ENCODE measurements around the gene OLIG2. TPM values are rescaled to one million over a fixed set of nuclear protein-coding genes. Genes with fewer than 3 reads are reported as not detected.

The OLIG2 gene
- total and polyA plus RNA-seq, 2 donors (not counting 3 experiments of a cell fraction or from before 2014, with no cell fraction given) = not detected

DNA sequence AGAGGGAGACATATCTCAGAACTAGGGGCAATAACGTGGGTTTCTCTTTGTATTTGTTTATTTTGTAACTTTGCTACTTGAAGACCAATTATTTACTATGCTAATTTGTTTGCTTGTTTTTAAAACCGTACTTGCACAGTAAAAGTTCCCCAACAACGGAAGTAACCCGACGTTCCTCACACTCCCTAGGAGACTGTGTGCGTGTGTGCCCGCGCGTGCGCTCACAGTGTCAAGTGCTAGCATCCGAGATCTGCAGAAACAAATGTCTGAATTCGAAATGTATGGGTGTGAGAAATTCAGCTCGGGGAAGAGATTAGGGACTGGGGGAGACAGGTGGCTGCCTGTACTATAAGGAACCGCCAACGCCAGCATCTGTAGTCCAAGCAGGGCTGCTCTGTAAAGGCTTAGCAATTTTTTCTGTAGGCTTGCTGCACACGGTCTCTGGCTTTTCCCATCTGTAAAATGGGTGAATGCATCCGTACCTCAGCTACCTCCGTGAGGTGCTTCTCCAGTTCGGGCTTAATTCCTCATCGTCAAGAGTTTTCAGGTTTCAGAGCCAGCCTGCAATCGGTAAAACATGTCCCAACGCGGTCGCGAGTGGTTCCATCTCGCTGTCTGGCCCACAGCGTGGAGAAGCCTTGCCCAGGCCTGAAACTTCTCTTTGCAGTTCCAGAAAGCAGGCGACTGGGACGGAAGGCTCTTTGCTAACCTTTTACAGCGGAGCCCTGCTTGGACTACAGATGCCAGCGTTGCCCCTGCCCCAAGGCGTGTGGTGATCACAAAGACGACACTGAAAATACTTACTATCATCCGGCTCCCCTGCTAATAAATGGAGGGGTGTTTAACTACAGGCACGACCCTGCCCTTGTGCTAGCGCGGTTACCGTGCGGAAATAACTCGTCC lies 1.3 kb upstream of the OLIG2 start:
- intact Hi-C loops (cut with micrococcal nuclease) (loop anchor here (10.0 kb wide), 1 partner anchor 50 kb away; the partner anchor contains the start of gene OLIG1), dilution Hi-C loops (cut with MboI; ENCODE audit: extremely low pct_ligation_motif_present, low sequenced_read_pairs) (no loop called here)
- TF ChIP-seq MYC (IDR thresholded peaks at IDR 0.05; ENCODE audit: low read depth, low read length) (no peak), EZH2 (IDR thresholded peaks at IDR 0.05; ENCODE audit: borderline replicate concordance, low read depth, low read length, severe bottlenecking) (peak; percentile 78)
- Histone ChIP-seq H3K36me3 (ENCODE audit: control insufficient read depth in 2 of 2, extremely low read depth in 1 of 2, insufficient read depth in 2 of 2, low read length in 2 of 2) (no peaks in the 10 kb centered on the region), H3K9me1 (replicated peaks; ENCODE audit: control insufficient read depth, extremely low read depth, insufficient read depth, low read length) (no peaks in the 10 kb centered on the region), H3K79me2 (ENCODE audit: control insufficient read depth, insufficient read depth, low read length) (no peaks in the 10 kb centered on the region), H3K4me1 (ENCODE audit: control insufficient read depth, extremely low read depth, insufficient read depth, low read length) (peaks cover 3% of the 10 kb centered on the region), H2AFZ (ENCODE audit: low read depth, low read length) (no peak overlapping the region), H3K27ac (ENCODE audit: insufficient read depth, low read depth, low read length) (no peak overlapping the region), H3K4me2 (ENCODE audit: insufficient read depth, low read length) (no peak overlapping the region), H3K4me3 (replicated peaks in 1 of 3; ENCODE audit: insufficient read depth in 1 of 3, low read depth in 1 of 3, low read length in 3 of 3) (no peak overlapping the region), H3K9me3 (replicated peaks; ENCODE audit: control insufficient read depth, insufficient read depth, low read length) (no peaks in the 10 kb centered on the region), H4K20me1 (replicated peaks; ENCODE audit: control insufficient read depth, extremely low read depth, insufficient read depth, low read length) (no peaks in the 10 kb centered on the region), H3K27me3 (ENCODE audit: control insufficient read depth in 2 of 2, insufficient read depth in 2 of 2, low read length in 2 of 2) (peaks cover 91 to 99% of the 10 kb centered on the region in 2 experiments), H3K9ac (replicated peaks; ENCODE audit: extremely low read depth, insufficient read depth, low read length) (no peak overlapping the region)
- CTCF ChIA-PET = no interaction called here
- FAIRE-seq = no peak
- no TSS peak for BruUV-seq (replicated peaks)
- POLR2A ChIA-PET = no interaction called here
- DNase-seq (ENCODE audit: low read depth, low spot score) = no peak

DNA sequence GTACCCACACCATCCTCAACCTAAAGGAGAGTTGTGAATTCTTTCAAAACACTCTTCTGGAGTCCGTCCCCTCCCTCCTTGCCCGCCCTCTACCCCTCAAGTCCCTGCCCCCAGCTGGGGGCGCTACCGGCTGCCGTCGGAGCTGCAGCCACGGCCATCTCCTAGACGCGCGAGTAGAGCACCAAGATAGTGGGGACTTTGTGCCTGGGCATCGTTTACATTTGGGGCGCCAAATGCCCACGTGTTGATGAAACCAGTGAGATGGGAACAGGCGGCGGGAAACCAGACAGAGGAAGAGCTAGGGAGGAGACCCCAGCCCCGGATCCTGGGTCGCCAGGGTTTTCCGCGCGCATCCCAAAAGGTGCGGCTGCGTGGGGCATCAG lies 638 bp upstream of the OLIG2 start:
- CTCF ChIA-PET = no interaction called here
- no peak for TF ChIP-seq JUN (IDR thresholded peaks at IDR 0.05; ENCODE audit: borderline replicate concordance, insufficient read depth, insufficient read length, low read depth)
- no peak for TF ChIP-seq EZH2 (IDR thresholded peaks at IDR 0.05; ENCODE audit: borderline replicate concordance, low read depth, low read length, severe bottlenecking)
- TF ChIP-seq, protein P1, sequence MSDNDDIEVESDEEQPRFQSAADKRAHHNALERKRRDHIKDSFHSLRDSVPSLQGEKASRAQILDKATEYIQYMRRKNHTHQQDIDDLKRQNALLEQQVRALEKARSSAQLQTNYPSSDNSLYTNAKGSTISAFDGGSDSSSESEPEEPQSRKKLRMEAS (IDR thresholded peaks at IDR 0.05; ENCODE audit: insufficient read depth, insufficient read length) = no peak
- TF ChIP-seq, protein P2, sequence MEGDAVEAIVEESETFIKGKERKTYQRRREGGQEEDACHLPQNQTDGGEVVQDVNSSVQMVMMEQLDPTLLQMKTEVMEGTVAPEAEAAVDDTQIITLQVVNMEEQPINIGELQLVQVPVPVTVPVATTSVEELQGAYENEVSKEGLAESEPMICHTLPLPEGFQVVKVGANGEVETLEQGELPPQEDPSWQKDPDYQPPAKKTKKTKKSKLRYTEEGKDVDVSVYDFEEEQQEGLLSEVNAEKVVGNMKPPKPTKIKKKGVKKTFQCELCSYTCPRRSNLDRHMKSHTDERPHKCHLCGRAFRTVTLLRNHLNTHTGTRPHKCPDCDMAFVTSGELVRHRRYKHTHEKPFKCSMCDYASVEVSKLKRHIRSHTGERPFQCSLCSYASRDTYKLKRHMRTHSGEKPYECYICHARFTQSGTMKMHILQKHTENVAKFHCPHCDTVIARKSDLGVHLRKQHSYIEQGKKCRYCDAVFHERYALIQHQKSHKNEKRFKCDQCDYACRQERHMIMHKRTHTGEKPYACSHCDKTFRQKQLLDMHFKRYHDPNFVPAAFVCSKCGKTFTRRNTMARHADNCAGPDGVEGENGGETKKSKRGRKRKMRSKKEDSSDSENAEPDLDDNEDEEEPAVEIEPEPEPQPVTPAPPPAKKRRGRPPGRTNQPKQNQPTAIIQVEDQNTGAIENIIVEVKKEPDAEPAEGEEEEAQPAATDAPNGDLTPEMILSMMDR (IDR thresholded peaks at IDR 0.05; ENCODE audit: extremely low read depth in 1 of 2, insufficient read depth in 1 of 2, low read depth in 1 of 2, low read length in 2 of 2) = no peak
- no peak for TF ChIP-seq POLR2AphosphoS5 (IDR thresholded peaks at IDR 0.05; ENCODE audit: insufficient read depth, low read depth, low read length)
- no peak for TF ChIP-seq GATA2 (IDR thresholded peaks at IDR 0.05; ENCODE audit: insufficient read depth, insufficient read length, low read depth, low read length)
- TF ChIP-seq MYC (IDR thresholded peaks at IDR 0.05; ENCODE audit: low read depth, low read length) = no peak
- no peak for TF ChIP-seq POLR2A (IDR thresholded peaks at IDR 0.05; ENCODE audit: low read depth, low read length)
- TF ChIP-seq FOS (IDR thresholded peaks at IDR 0.05; ENCODE audit: borderline replicate concordance, insufficient read depth, low read length) = no peak

More for the DNA sequence above, 638 bp upstream of the OLIG2 start:
- Histone ChIP-seq H3K27ac (ENCODE audit: insufficient read depth, low read depth, low read length) (no peak overlapping the region), H2AFZ (ENCODE audit: low read depth, low read length) (no peak overlapping the region), H4K20me1 (replicated peaks; ENCODE audit: control insufficient read depth, extremely low read depth, insufficient read depth, low read length) (no peaks in the 10 kb centered on the region), H3K9me3 (replicated peaks; ENCODE audit: control insufficient read depth, insufficient read depth, low read length) (no peaks in the 10 kb centered on the region), H3K4me2 (ENCODE audit: insufficient read depth, low read length) (no peak overlapping the region), H3K4me1 (ENCODE audit: control insufficient read depth, extremely low read depth, insufficient read depth, low read length) (peaks cover 3% of the 10 kb centered on the region), H3K4me3 (replicated peaks in 1 of 3; ENCODE audit: insufficient read depth in 1 of 3, low read depth in 1 of 3, low read length in 3 of 3) (no peak overlapping the region), H3K9me1 (replicated peaks; ENCODE audit: control insufficient read depth, extremely low read depth, insufficient read depth, low read length) (no peaks in the 10 kb centered on the region), H3K9ac (replicated peaks; ENCODE audit: extremely low read depth, insufficient read depth, low read length) (no peak overlapping the region), H3K27me3 (ENCODE audit: control insufficient read depth in 2 of 2, insufficient read depth in 2 of 2, low read length in 2 of 2) (peaks cover 92 to 99% of the 10 kb centered on the region in 2 experiments), H3K79me2 (ENCODE audit: control insufficient read depth, insufficient read depth, low read length) (no peaks in the 10 kb centered on the region), H3K36me3 (ENCODE audit: control insufficient read depth in 2 of 2, extremely low read depth in 1 of 2, insufficient read depth in 2 of 2, low read length in 2 of 2) (no peaks in the 10 kb centered on the region)
- FAIRE-seq (no peak), DNase-seq (ENCODE audit: low read depth, low spot score) (no peak)
- intact Hi-C loops (cut with micrococcal nuclease) = loop anchor here (10.0 kb wide), 1 partner anchor 50 kb away; the partner anchor contains the start of gene OLIG1
- dilution Hi-C loops (cut with MboI; ENCODE audit: extremely low pct_ligation_motif_present, low sequenced_read_pairs) = no loop called here
- POLR2A ChIA-PET = no interaction called here
- BruUV-seq (replicated peaks) = no TSS peak

Measured in endothelial cell of umbilical vein (primary cell).